ENCODE data around the gene EPHB6. TPM values are rescaled to one million over a fixed set of nuclear protein-coding genes. Genes with fewer than 3 reads are reported as not detected.

EPHB6 gene
- total RNA-seq, 4 donors from 2014 or later, result 3.3 to 10.5 (median 5.5) TPM

- Histone ChIP-seq H3K4me3 (no peak within 1 kb of the TSS), H3K9me3 (no peaks in the 10 kb centered on the region), H3K36me3 (no peaks in the 10 kb centered on the region), H3K27ac (replicated peaks in 1 of 4) (no peak within 1 kb of the TSS), H3K27me3 (peaks cover 0 to 56% (median 0%) of the 10 kb centered on the region in 4 donors), H3K4me1 (no peaks in the 10 kb centered on the region)
- 60% methylated on average over 10 of the region's 16 CpGs for WGBS
- no peak for DNase-seq (ENCODE audit: extremely low spot score)
- intact Hi-C loops (cut with DNase I), result no loop called here
- no peak for TF ChIP-seq POLR2AphosphoS5 (IDR thresholded peaks at IDR 0.05)
These were observed 30.7 kb downstream of the EPHB6 start, which contains the start of gene TRPV6 for GRCh38 chr7:142885311-142886230. Gene TRPV6, minus strand, starts transcription at chr7:142885745.

- Histone ChIP-seq H3K27ac (replicated peaks in 1 of 4) (no peak overlapping the region), H3K9me3 (no peaks in the 10 kb centered on the region), H3K4me1 (no peaks in the 10 kb centered on the region), H3K27me3 (peaks cover 0 to 60% (median 0%) of the 10 kb centered on the region in 4 donors), H3K4me3 (no peak overlapping the region), H3K36me3 (no peaks in the 10 kb centered on the region)
- WGBS, result 74% methylated on average over 7 of the region's 7 CpGs
- TF ChIP-seq POLR2A (IDR thresholded peaks at IDR 0.05; ENCODE audit: low read depth) (no peak), POLR2AphosphoS5 (IDR thresholded peaks at IDR 0.05) (no peak), CTCF (IDR thresholded peaks at IDR 0.05) (no peak), EP300 (IDR thresholded peaks at IDR 0.05) (no peak)
- intact Hi-C loops (cut with DNase I), result no loop called here
- DNase-seq (ENCODE audit: extremely low spot score), result no peak
These were observed 32.0 kb downstream of the EPHB6 start for GRCh38 chr7:142886866-142887265.

GRCh38 chr7:142887282-142888015 is 32.6 kb downstream of the EPHB6 start:
- peaks cover 0 to 60% (median 0%) of the 10 kb centered on the region in 4 donors for H3K27me3 ChIP-seq
- DNase-seq (ENCODE audit: extremely low spot score), result no peak
- no peaks in the 10 kb centered on the region for H3K9me3 ChIP-seq
- no peak overlapping the region for H3K4me3 ChIP-seq
- H3K36me3 ChIP-seq, result no peaks in the 10 kb centered on the region
- intact Hi-C loops (cut with DNase I), result no loop called here
- TF ChIP-seq POLR2AphosphoS5 (IDR thresholded peaks at IDR 0.05), result no peak
- TF ChIP-seq CTCF (IDR thresholded peaks at IDR 0.05), result no peak
- no peak for TF ChIP-seq EP300 (IDR thresholded peaks at IDR 0.05)
- TF ChIP-seq POLR2A (IDR thresholded peaks at IDR 0.05; ENCODE audit: low read depth), result no peak
- no peaks in the 10 kb centered on the region for H3K4me1 ChIP-seq
- 88% methylated on average over 10 of the region's 12 CpGs for WGBS
- no peak overlapping the region for H3K27ac ChIP-seq (replicated peaks in 1 of 4)

GRCh38 chr7:142889816-142890215 is 34.9 kb downstream of the EPHB6 start:
- TF ChIP-seq POLR2A (IDR thresholded peaks at IDR 0.05; ENCODE audit: low read depth) (no peak), CTCF (IDR thresholded peaks at IDR 0.05) (no peak), POLR2AphosphoS5 (IDR thresholded peaks at IDR 0.05) (no peak), EP300 (IDR thresholded peaks at IDR 0.05) (no peak)
- intact Hi-C loops (cut with DNase I), result no loop called here

GRCh38 chr7:142890874-142891485 is 36.1 kb downstream of the EPHB6 start:
- intact Hi-C loops (cut with DNase I), result no loop called here
- no peaks in the 10 kb centered on the region for H3K36me3 ChIP-seq
- H3K27ac ChIP-seq (replicated peaks in 1 of 4), result no peak overlapping the region
- no peak for TF ChIP-seq CTCF (IDR thresholded peaks at IDR 0.05)
- TF ChIP-seq EP300 (IDR thresholded peaks at IDR 0.05), result no peak
- no peak for TF ChIP-seq POLR2A (IDR thresholded peaks at IDR 0.05; ENCODE audit: low read depth)
- peaks cover 0 to 50% (median 0%) of the 10 kb centered on the region in 4 donors for H3K27me3 ChIP-seq
- no peaks in the 10 kb centered on the region for H3K9me3 ChIP-seq
- no peak for DNase-seq (ENCODE audit: extremely low spot score)
- WGBS, result 85% methylated on average over 12 of the region's 12 CpGs
- no peak overlapping the region for H3K4me3 ChIP-seq
- no peaks in the 10 kb centered on the region for H3K4me1 ChIP-seq

More at GRCh38 chr7:142889816-142890215, 34.9 kb downstream of the EPHB6 start:
- Histone ChIP-seq H3K36me3 (no peaks in the 10 kb centered on the region), H3K4me3 (no peak overlapping the region), H3K9me3 (no peaks in the 10 kb centered on the region), H3K4me1 (no peaks in the 10 kb centered on the region), H3K27ac (replicated peaks in 1 of 4) (no peak overlapping the region), H3K27me3 (peaks cover 0 to 58% (median 0%) of the 10 kb centered on the region in 4 donors)
- no peak for DNase-seq (ENCODE audit: extremely low spot score)
- WGBS, result 67% methylated on average over 2 of the region's 3 CpGs
